ENCODE data around the gene LCN9.
"Not testable (repeated sequence)": the region's sequence is repeated elsewhere in the genome, so short reads cannot be mapped to it uniquely, and the experiment has no call there.

The LCN9 gene

GRCh38 chr9:135648494-135649410 lies 14.4 kb upstream of the LCN9 start:
- no peak for DNase-seq

- no peak for DNase-seq
These were observed 13.6 kb upstream of the LCN9 start for GRCh38 chr9:135649508-135649907.

GRCh38 chr9:135650408-135650807 lies 12.7 kb upstream of the LCN9 start:
- DNase-seq = no peak

- DNase-seq = no peak
These were observed 7.8 kb upstream of the LCN9 start for GRCh38 chr9:135655317-135655716.

- DNase-seq = no peak
These were observed 5.7 kb upstream of the LCN9 start for GRCh38 chr9:135657416-135657815.

- DNase-seq = no peak
These were observed 3.9 kb upstream of the LCN9 start for GRCh38 chr9:135659252-135659651.

- DNase-seq = no peak
These were observed 2.7 kb upstream of the LCN9 start for GRCh38 chr9:135660407-135660806.

- no peak for DNase-seq
These were observed 1.1 kb upstream of the LCN9 start for GRCh38 chr9:135661816-135662560.

- no peak for DNase-seq
These were observed 302 bp downstream of the LCN9 start for GRCh38 chr9:135663451-135663770.

- no peak for DNase-seq
These were observed 748 bp downstream of the LCN9 start for GRCh38 chr9:135663857-135664256.

- DNase-seq = no peak
These were observed 1.2 kb downstream of the LCN9 start for GRCh38 chr9:135664266-135664665.

GRCh38 chr9:135664801-135665794 lies 2.0 kb downstream of the LCN9 start:
- no peak for DNase-seq

- DNase-seq = no peak
These were observed 2.7 kb downstream of the LCN9 start for GRCh38 chr9:135665795-135666189.

- DNase-seq = no peak
These were observed 3.7 kb downstream of the LCN9 start for GRCh38 chr9:135666534-135667462.

GRCh38 chr9:135667463-135668001 lies 4.4 kb downstream of the LCN9 start:
- DNase-seq = no peak

- DNase-seq = not testable (repeated sequence)
These were observed 5.9 kb downstream of the LCN9 start for GRCh38 chr9:135669018-135669417.

- no peak for DNase-seq
These were observed 6.6 kb downstream of the LCN9 start for GRCh38 chr9:135669616-135670285.

- no peak for DNase-seq
These were observed 7.8 kb downstream of the LCN9 start for GRCh38 chr9:135670721-135671590.

GRCh38 chr9:135671591-135672041 lies 8.5 kb downstream of the LCN9 start:
- no peak for DNase-seq

- DNase-seq = not testable (repeated sequence)
These were observed 9.7 kb downstream of the LCN9 start for GRCh38 chr9:135672786-135673185.

Measured in DMS 273 treated with DMSO at 0.1 percent for 48 hours (cell line).